HG02763 (cell line): Measurements from ENCODE around the gene SNX33.
"Not testable (repeated sequence)": the region's sequence is repeated elsewhere in the genome, so short reads cannot be mapped to it uniquely, and the experiment has no call there.

Source experiments
- ATAC-seq: cut with Tn5 transposase; IDR thresholded peaks from one replicate; pipeline ENCODE4 v1.9.1; 2021; ENCODE audit warnings: mild to moderate bottlenecking, moderate library complexity; ENCODE audit not compliant: unreplicated experiment

SNX33 gene, protein sequence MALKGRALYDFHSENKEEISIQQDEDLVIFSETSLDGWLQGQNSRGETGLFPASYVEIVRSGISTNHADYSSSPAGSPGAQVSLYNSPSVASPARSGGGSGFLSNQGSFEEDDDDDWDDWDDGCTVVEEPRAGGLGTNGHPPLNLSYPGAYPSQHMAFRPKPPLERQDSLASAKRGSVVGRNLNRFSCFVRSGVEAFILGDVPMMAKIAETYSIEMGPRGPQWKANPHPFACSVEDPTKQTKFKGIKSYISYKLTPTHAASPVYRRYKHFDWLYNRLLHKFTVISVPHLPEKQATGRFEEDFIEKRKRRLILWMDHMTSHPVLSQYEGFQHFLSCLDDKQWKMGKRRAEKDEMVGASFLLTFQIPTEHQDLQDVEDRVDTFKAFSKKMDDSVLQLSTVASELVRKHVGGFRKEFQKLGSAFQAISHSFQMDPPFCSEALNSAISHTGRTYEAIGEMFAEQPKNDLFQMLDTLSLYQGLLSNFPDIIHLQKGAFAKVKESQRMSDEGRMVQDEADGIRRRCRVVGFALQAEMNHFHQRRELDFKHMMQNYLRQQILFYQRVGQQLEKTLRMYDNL

DNA sequence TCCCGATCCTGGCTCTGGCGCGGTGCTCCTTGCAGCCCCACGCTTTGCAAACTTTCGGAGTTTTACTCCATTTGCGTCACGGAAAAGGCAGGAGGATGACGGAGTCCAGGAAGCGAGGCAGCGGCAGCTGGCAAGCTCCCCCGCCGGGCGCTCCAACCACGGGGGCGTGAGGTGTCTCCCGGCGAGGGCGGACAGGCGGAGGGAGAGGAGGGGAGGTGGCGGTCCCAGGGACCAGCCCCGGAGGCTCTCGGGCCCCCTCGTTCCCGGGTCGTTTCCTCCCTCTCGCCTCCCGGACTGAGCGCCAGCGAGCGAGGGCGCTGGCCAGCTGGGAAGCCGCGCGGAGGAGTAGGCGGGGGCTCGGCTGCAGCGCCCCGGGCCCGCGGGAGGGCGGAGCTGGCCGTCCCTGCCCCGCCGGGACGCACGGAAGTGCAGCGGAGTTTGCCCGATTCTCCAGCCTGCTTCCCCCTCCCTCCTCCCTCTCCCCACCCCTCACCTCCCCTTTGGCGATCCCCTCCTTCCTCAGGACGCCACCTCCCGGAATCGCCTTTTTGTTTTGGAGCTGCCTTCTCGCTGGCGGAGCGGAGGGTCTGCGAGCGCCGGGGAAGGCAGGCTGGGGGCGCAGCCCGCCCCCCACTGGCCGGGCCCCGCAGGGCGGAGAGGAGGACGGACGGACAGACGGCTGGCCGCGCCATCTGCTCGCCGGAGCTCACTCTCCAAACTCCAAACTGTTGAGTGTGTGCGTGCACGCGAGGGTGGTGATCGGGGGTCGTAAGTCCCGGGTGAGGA is at the start of gene SNX33:
Gene SNX33 (plus strand): TSS at position 543 of the 786 bp plus-strand sequence. CDS start 1,191 bp downstream, outside the sequence.
- ATAC-seq = no peak

- ATAC-seq = no peak
Observed at GRCh38 chr15:75598361-75598760, 49.4 kb upstream of the SNX33 start.

- ATAC-seq = no peak
Observed at GRCh38 chr15:75599401-75599800, 48.3 kb upstream of the SNX33 start.

DNA sequence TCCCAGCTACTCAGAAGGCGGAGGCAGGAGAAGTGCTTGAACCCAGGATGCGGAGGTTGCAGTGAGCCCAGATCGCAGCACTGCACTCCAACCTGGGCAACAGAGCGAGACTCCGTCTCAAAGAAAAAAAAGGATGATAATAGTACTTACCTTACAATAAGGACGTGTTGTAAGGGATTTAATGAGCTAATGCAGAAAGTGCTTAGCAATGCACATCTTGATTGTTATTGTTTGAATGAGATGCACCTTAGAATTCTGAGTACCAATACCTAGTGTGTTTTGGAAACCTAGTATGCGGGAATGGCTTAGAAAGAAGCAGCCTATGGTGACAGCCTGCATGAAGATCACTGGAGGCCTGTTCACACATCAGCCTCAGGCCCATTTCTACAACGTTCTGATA is 41.7 kb upstream of the SNX33 start:
- ATAC-seq = no peak

DNA sequence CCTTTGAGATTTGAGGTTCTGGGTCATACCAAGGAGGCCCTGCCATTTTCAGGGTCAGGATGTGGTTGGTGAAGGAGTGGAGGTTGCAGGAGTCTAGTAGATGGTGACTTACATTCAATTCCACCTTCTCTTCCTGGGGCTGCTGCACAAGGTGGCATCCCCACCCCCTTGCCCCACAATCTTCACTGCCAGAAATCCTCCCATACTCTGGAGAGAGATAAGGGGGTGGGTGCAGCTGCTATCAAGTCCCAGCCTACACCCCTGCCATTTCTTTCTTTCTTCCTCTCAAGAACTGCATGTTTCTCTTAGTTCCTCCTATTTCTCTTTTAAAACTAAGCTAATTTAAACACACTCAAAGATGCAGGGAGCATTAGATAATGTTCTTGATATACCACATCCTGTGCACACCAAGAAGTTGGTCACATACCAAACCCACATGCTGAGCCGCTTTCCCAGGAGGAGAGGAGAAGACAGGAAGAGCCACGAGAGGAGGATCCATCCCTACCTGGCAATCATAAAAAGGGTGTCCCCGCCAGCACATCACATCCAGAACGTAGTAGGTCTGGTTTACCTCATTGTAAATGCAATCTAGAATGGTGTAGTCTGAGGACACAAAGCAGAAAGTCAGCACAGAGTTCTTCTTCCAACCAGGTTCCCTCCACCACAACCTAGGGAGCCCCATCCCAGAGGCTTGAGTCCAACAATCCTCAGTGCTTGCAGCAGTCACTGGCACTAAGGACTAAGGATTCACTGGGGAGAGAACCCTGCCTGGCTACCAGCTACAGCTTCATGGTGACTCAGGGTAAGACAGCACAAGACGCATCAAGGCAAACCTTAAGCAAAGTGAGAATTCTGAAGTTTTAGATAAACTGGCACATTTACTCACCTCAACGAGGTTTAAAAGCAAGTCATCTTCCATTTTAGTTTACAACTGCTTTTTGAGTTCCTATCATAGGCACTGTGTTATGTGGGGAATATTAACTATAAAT is 40.7 kb upstream of the SNX33 start:
- no peak for ATAC-seq

GRCh38 chr15:75616766-75617165 is 30.9 kb upstream of the SNX33 start:
- ATAC-seq = no peak

DNA sequence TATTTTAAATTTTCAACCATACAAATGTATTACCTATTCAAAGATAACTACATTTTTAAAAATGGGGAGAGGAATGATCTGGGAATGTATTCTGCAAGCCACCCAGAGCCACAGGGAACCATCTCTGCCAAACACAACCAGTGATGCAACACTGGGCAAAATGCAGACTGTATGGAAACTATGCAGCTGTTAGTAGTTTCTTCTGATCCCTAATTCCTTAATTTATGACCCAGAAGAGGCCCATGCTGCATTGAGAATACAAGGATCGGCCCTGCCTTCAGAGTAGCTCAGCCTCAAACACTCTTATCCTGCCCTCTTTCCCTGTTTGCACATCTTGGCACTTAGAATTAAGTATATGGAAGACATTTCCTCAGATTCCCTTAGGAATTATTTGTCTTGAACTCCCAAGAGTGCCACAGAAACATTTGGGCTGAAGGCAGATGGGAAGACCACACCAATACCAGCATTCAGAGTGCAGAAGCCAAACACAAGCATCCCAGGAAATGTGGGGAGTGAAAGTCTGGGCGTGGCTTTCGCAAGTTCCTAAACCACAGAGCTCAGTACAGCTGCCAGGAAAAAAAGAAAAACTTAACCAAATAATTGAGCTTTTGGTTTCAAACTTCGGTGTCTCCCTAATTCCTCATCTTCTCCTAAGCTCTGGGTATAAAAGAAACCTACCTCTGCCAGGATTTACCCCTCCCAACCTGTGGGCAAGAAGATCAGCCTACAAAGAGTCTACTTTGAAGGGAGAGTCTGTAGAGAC is 27.5 kb upstream of the SNX33 start:
- no peak for ATAC-seq

DNA sequence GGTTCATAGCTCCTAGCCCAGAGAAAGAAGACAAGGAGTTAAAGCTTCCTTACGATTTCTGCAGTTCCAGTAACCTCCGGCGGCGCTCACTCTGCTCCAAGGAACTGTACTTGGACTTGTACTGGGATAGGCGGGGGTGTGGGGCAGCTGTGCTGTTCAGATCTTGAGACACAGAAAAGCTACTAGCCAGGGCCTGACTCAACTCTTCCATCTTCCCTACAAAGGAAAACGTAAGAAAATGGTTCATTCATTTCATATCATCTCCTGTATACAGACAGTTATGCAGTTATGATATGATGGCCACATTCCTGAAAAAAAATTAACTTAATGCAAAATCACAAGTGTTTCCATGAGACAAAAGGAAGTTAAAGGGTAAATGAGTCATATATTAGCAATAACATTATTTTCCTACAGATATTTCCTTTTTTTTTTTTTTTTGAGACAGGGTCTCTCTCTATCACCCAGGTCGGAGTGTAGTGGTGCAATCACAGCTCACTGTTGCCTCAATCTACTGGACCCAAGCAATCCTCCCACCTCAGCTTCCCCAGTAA is 26.8 kb upstream of the SNX33 start:
- no peak for ATAC-seq

GRCh38 chr15:75622505-75622904 is 25.2 kb upstream of the SNX33 start:
- no peak for ATAC-seq

DNA sequence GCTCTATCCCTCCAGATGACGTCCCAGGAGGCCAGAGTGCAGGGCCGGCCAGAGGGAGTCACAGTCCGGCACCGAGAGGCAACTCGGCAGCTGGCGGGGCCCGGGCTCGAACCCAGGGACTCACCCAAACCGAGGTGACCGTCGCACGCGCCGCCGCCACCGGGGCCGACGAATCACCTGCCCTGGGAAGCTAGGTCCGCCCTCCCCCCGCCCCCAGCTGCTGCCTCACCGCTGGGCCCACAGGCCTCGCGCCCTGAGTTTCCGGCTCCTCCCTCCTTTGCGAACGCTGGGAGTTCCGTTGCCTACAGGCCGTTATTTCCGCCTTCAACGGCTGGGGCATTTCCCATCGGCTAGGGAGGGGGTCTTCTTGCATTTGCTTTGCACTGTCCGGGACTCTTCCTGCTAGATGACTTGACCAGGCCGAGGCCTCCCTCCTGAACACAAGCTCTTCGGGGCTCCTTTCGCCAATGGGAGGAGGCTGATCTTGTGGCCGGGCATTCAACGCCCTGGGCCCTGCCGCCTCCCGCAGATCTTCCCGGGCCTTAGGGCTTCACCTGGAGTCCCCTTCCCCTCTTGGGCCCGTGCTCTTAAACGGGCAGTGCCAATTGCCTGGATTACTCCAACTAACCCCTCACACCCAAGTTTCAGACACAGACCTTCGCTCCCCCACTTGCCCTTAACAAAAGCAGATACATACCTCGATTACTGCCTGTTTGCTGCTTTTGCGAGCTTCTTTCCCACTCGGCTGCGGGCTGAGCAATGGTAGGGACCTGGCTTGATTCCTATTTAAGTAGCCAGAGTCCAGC is 22.0 kb upstream of the SNX33 start, which contains the start of gene SNUPN:
Gene SNUPN (minus strand): TSS at position 184 of the 806 bp plus-strand sequence. CDS start 4,674 bp downstream, outside the sequence.
- ATAC-seq = peak; percentile 71

DNA sequence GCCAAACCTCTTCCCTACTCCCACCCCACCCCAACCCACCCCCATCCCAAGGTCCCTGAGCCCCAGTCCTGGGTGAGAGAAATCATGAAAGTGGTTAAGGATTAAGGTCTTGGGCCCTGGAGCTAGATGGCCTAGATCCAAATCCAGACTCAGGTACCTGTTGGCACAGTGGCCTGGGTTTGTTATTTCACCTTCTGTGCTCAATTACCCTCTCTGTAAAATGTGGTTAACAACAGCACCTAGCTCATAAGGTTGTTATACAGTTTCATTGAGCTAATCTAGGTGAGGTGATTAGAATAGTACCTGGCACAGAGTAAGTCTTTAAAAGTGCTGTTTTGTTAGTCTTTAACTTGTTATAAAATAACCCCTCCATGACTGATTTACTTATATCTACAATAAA is 15.8 kb upstream of the SNX33 start:
- no peak for ATAC-seq

GRCh38 chr15:75633922-75634321 is 13.8 kb upstream of the SNX33 start:
- ATAC-seq = not testable (repeated sequence)

GRCh38 chr15:75636026-75636425 is 11.7 kb upstream of the SNX33 start:
- no peak for ATAC-seq

GRCh38 chr15:75637245-75638009 is 10.3 kb upstream of the SNX33 start:
- no peak for ATAC-seq

GRCh38 chr15:75639191-75639708 is 8.5 kb upstream of the SNX33 start:
- no peak for ATAC-seq

DNA sequence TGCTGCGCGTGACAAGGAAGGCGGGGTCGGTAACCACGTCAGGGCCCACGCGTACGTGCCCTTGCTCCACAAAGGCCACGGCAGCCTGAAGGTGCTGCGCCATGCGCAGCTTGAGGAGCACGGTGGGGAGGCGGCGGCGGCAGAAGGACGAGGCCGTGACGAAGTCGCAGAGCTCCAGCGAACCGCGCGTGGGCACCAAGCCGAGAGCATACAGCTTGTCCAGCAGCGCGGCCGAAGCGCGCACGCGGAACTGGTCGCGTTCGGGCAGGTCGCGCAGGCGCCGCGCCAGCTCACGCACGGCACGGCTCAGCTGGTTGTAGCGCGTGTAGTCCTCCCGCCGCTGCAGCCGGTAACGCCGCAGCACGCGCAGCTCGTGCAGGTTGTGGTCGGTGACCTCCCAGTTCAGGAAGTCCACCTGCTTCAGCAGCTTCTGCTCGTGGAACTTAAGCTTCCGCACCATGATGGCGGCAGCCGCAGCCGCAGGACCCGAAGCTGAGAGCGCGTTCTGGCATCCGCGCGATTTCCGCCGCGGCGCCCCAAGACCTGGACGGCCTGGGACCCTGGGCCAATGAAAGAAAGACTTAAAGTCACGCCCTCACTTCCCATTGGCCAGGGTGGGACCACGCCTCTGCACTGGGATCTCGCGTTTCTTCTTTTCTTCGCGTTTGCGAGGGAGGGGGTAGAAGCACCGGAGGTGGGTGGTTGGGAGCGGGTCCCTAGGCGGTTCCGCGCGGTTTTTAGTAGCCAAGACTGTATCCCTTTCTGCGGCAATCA is 7.8 kb upstream of the SNX33 start, which contains the start of gene IMP3:
Gene IMP3 (minus strand): TSS at position 516 of the 774 bp plus-strand sequence. CDS start 56 bp downstream, at position 460.
- ATAC-seq = peak; percentile 92
